Regular cardiac myocyte (primary cell): ENCODE measurements around the gene PSTPIP2. TPM values are rescaled to one million over a fixed set of nuclear protein-coding genes. Genes with fewer than 3 reads are reported as not detected.

Experiments used
- total RNA-seq: library from RNA; depleted of rRNA; stranded (reverse); fragments of >200 nt; gene quantifications from 2 replicates; pipeline ENCODE4 v1.2.3, GENCODE V29; 2014

The PSTPIP2 gene, protein sequence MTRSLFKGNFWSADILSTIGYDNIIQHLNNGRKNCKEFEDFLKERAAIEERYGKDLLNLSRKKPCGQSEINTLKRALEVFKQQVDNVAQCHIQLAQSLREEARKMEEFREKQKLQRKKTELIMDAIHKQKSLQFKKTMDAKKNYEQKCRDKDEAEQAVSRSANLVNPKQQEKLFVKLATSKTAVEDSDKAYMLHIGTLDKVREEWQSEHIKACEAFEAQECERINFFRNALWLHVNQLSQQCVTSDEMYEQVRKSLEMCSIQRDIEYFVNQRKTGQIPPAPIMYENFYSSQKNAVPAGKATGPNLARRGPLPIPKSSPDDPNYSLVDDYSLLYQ
- total RNA-seq, result 7.3 and 10.0 TPM in 2 replicates

DNA sequence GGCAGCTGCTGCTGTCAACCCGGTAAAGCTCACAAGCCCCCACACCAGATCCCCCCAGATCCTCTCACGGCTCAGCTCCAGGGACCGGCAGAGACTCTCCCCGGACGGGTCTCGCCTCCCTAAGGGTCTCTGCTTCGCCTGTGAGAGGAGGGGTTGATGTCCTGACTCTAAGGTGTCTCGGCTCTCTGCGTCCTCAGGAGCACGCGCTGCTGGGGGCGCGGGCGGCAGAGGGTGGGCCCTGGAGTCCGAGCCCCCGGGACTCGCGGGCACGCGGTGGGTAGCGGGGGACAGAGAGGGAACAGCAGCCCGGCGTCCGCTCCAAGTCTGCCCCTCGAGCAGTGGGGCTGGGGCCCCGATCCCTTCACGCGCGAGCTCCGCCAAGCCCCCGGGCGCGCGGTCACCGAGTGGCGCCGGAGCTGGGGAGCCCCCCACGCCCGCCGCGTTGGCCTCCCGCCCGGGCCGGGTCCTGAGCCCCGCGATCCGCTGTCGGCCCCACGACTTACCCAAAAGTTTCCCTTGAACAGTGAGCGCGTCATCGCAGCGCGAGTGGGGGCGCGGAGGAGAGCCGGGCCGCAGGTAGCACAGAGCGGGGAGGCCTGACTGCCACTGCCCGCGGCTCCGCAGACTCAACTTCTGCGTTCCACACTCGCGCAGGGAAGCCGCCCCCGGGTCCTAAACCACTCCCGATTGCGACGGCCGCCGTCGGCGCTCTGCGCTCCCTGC, at the start of gene PSTPIP2:
PSTPIP2 (minus strand) TSS at position 608 of the 723 bp plus-strand sequence; CDS start at position 536, 72 bp downstream.

GRCh38 chr18:46104128-46104911, 32.3 kb upstream of the PSTPIP2 start, which contains the start of gene HAUS1:
Gene HAUS1 (plus strand): TSS chr18:46104385. CDS start chr18:46104412, 27 bp downstream.

DNA sequence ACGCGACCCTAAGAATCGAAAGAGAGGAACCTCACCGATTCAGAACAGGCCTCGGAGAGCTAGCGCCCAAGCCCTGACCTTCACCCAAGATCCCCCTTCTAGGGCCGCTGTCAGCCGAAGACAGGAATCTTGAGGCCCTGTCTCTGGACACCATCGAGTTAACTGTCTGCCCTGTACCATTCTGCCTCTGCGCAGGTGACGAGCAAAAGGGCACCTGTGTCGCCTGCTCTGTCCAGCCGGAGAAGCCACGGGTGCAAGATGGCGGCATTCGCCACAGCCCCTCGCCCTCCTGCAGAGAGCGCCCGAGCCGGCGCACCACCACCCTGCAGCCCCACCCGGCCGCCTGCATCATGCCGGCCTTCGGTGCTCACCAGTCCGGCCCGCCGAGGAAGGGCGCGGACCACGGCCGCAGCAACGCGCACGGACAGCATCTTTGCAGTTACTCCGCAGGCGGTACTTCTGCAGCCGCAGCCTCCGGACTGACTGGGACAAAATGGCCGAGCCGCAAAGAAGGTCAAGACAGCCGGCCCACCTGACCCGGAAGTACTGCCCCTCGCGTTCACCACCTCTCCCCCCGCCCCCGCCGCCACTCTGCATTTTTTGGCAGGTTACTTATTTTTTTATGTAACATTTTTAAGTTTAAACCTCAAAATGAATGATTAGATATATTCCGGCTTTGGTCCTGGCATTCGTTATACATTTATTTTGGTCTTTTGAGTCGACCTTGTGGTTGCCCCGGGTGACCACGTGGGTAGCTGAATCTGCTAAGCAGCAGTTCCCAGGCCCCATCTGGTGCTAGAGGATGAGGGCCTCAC, 25.9 kb upstream of the PSTPIP2 start, which contains the start of gene ATP5F1A:
ATP5F1A (minus strand) TSS at position 496 of the 815 bp plus-strand sequence; CDS start at position 431, 65 bp downstream.

GRCh38 chr18:45967007-45967706, 104.9 kb downstream of the PSTPIP2 start, which contains the start of gene EPG5:
Gene EPG5 (minus strand): TSS chr18:45967329. CDS start chr18:45967239, 90 bp downstream.

Other genes starting within 250 kb of the PSTPIP2 start
- 1.7 and 6.3 TPM in 2 replicates for gene SIGLEC15, start 246.6 kb downstream of the PSTPIP2 start, total RNA-seq
- gene EPG5, start 104.9 kb downstream of the PSTPIP2 start, total RNA-seq, result 58.5 and 67.4 TPM in 2 replicates
- 620 and 900 TPM in 2 replicates for gene ATP5F1A, start 26.0 kb upstream of the PSTPIP2 start, total RNA-seq
- gene HAUS1, start 32.1 kb upstream of the PSTPIP2 start, total RNA-seq, result 59.8 and 91.6 TPM in 2 replicates